Loucy (cell line): ENCODE results near the gene BMPR1B.

Experiments
- EZH2phosphoT487 ChIP-seq: fragments of 200-600 bp; IDR thresholded peaks from 2 replicates; pipeline ENCODE4 v1.6.1; 2018; ENCODE audit warnings: antibody characterized with exemption, mild to moderate bottlenecking, moderate library complexity, borderline replicate concordance
- TF ChIP-seq, protein P1 (sequence below): fragments of 200-600 bp; sonication (generic); conservative IDR thresholded peaks from 2 replicates; pipeline ENCODE4 v1.5.1; 2014; ENCODE audit warnings: mild to moderate bottlenecking, antibody characterized with exemption, low read length

GRCh38 chr4:95092766-95093165 lies 335.0 kb downstream of the BMPR1B start:
- TF ChIP-seq, protein P1, sequence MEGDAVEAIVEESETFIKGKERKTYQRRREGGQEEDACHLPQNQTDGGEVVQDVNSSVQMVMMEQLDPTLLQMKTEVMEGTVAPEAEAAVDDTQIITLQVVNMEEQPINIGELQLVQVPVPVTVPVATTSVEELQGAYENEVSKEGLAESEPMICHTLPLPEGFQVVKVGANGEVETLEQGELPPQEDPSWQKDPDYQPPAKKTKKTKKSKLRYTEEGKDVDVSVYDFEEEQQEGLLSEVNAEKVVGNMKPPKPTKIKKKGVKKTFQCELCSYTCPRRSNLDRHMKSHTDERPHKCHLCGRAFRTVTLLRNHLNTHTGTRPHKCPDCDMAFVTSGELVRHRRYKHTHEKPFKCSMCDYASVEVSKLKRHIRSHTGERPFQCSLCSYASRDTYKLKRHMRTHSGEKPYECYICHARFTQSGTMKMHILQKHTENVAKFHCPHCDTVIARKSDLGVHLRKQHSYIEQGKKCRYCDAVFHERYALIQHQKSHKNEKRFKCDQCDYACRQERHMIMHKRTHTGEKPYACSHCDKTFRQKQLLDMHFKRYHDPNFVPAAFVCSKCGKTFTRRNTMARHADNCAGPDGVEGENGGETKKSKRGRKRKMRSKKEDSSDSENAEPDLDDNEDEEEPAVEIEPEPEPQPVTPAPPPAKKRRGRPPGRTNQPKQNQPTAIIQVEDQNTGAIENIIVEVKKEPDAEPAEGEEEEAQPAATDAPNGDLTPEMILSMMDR = no peak
- no peak for TF ChIP-seq EZH2phosphoT487
